Stimulated activated CD8-positive, alpha-beta memory T cell treated with anti-CD3 and anti-CD28 coated beads, Interleukin-12 subunit alpha, Interleukin-12 subunit beta, amount 100 ng/mL, for 1 hour (primary cell): ENCODE data around the gene TLR8.
"Not testable (repeated sequence)": the region's sequence is repeated elsewhere in the genome, so short reads cannot be mapped to it uniquely, and the experiment has no call there.

ENCODE experiments used
- DNase-seq: peaks from one replicate; pipeline ENCODE4 v3.0.0-alpha.2; 2020; ENCODE audit warnings: low read depth

Gene TLR8

DNA sequence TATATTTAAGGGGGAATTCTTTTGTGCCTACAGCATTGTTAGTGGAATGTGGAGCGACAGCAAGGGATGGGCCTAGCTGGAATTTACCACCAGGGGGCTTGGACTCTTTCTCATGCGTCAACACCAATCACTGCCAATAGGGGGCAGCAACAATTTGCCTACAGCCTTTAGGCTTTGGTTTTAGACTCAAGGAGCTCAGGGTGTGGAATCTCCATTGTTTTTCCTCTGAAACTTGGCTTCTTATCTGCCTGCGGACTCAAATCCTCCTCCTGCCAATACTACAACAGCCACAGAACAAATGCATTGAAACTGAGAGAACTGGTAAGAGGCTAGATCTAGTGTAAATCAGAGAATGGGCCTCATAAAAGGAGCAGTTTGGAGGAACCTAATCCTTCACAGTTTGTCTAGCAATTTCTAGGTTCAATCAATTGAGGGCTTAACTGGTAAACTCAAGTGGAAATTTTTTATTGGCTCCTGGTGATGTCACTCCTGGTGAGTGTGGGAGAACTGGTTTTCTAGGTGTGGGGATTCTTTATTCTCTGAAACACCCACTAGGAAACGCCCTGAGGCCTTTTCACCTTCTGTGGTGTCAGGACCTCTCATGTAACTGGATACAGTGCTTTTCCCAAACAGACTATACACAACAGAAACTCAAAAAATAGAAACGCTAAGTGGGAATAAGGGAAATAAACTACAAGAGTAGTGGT is 40.6 kb downstream of the TLR8 start:
- DNase-seq, result peak; percentile 48

DNA sequence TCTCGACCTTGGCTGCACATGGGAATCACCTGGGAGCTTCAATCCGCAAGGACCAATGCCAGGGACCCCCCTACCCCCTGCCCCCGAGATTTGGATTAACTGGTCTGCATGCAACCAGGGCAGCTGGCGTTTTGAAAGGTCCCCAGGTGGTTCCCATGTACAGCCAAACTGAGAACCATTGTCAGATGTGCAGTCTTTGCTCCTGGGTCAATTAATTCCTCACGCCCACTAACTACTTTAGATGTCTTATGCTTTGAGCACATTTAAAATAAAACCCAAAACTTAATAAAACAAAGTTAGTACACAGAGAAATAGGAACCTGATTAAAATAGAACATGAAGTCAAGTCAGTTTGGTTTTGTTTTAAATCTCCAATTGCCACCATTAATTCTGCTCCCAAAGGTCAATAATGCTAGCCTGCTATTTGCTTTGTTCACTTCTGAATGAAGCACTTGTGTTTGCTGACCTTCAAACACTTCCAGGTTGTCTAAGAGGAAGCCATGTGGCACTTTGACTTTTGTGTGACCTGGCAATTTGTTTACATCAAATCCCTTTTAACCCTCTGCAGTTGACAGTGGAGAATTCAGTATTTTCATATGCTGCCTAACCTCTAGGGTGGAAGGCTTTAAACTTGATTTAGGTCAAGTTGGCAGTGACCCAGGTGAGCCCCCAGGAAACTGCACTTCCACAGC is 41.3 kb downstream of the TLR8 start:
- DNase-seq, result no peak

DNA sequence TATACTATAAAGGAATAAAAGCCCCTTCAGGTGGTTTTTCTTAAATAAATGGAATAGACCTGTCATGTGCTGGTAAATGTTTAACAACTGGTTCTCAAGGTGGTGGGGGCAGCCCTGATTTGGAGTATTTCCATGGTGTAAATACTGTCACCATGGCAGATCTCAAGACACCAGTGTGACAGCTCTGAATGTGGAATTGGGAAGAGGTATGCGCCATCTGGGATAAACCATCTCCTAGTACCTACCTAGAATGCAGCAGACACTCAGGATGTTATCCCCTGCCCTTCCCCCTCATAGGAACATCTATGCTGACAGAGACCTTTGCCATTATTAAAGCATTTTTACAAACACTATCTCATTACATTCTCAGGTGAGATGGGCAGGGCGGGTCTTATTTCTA is 42.1 kb downstream of the TLR8 start:
- no peak for DNase-seq

DNA sequence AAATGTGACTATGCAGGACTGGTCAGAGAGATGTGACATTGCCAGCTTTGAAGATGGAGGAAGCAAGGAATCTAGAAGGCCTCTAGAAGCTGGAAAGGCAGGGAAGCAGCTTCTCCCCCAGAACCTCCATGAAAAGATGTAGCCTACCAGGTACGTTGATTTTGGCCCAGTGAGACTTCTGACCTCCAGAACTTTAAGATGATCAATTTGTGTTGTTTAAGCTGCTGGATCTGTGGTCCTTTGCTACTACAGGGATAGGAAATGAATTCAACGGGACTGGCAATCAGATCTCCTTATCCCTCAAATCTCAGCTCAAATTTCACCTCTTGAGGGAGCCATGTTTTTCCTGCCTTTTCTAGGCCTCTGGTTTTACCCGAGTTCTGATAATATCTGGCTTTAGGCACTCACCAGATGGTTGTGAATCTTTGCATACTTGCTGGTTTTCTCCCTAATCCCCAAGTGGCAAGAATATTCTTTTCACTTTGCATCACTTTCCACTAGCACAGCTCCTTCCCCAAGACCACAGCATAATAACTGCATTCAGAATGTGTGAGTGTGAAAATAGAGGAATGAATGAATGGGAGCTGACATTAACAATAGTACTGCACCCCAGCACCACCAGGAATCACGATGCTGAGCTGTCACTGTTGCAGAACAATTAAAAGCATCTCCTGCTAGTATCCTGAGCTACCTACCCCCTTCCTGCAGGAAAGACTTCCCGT is 42.9 kb downstream of the TLR8 start:
- DNase-seq, result no peak

DNA sequence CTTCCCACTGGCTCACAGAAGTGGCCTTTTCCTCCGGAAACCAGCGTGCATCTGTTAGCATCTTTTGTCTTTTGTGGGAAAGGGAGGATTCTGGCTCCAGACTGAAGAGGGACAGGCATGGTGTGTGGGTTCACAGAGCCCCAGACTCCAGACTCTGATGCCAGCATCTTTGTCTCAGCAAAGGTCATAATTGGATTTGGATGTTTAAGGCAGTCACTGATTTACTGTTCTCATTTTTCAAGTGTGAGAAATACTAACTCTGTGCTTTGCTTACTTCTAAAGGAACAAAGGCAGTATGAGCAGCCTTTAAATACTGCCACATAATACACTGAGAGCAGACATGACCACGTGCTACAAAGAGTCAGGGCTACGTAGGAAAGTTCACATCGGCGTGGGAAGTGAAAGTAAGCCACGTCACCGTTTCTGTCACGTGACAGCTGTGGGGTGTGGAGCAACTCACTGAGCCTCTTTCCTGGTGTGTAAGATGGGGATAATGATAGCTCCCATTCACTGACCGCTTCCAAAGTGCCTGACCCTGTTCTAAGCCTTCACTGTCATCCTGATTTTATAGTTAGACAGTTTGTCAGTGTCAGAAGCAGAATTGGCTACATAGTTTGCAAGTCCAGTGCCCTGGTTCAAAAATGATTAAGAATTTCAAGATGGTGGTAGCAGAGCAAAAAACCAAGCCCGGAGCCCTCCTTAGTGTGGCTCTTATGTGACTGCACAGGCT is 43.7 kb downstream of the TLR8 start:
- DNase-seq, result peak; percentile 65

DNA sequence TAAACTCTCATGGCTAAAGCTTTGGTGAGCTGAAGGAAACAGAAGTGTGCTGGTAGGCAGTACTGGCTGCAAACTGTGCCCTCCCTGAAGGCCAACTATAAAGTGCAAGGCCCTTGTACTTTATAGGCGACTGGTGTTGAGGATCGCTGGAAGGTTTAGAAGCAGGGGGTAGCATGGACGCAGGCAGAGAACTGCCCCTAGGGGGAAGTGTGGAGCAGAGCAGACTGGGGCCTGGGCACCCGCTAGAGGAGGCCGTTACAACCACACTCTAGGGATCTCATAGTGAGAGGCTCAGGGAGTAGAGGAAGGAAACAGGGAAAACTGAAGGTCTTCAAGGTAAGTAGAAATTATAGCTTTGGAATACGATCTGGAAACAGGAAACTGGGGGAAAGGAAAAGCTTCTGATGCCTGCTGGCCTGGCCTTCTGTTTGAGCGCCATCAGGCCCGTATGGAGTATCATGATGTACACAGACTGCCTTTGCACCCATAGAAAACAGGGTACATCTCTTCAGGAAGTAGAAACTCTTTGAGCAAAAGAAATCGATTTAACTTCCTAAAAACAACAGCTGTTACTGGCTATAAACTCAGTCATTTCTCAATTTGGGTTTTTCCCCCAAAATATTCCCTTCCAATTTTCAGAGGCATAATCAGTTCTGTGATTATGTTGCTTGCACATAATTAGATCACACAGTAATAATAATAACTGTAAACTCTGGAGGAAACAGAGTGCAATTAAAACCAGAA is 44.6 kb downstream of the TLR8 start:
- DNase-seq, result no peak

DNA sequence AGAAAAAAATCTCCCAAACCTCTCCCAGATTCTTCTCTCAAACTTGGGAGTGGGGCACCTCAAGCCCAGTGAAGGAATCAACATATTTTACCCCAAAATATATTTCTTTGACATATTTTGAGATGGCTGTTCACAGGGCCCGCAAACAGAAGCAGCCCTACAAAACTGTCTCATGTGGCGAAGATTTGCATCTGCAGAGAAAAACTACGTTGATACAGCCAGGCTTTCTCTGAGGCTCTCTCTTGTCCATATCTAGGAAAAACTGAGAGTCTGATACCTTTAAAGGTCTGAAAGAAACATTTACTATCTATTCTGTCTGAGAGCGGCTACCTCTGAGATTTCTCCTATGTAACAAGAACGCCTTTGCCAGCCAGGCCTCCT is 45.2 kb downstream of the TLR8 start:
- DNase-seq, result no peak

DNA sequence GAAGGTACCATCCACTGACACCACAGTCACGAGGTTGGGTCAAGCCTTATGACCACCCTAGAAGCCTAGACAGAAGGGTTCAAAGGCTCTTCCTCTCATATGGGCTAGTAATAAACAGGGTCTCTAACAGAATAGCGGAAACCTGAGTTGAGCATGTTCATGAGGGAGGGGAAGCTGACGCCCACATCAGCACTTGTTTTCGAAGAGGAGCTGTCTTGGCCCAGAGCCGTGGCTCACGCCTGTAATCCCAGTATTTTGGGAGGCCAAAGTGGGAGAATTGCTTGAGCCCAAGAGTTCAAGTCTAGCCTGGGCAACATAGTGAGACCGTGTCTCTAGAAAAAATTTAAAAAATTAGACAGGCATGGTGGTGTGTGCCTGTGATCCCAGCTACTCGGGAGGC is 47.0 kb downstream of the TLR8 start:
- DNase-seq, result no peak

DNA sequence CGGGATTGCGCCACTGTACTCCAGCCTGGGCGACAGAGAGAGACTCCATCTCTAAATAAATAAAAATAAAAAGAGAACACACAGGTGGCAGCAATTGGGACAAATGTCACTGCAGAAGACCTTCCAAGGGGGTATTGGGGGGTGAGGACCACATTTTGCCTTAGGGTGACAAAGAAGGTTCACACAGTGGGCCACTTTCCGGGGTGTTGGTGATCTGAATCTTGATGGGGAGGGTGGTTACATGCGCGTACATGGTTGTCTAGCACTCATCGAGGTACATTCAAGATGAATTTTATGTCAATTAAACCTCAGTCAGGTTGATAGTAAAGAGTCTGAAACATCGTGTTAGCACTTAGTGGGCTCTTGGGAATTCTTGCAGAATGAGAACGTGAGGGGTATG is 48.0 kb downstream of the TLR8 start:
- DNase-seq, result no peak

DNA sequence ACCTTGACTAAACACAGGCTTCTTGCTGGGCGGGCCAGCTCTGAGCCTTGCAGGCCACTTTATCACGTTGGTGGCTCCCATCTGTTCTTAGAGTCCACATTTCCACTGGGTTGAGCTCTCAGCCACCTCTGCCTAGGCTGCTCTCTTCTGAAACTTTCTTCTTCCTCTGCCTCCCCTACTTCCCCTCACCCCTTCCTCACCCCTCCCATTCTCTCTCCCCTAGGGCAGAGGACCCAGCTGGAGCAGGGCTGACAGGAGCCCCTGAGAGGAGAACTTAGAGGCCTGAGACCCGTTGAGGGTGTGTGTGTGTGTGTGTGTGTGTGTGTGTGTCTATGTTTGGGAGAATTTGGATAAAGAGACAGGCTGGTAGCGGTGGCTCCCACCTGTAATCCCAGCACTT is 48.6 kb downstream of the TLR8 start:
- no peak for DNase-seq

DNA sequence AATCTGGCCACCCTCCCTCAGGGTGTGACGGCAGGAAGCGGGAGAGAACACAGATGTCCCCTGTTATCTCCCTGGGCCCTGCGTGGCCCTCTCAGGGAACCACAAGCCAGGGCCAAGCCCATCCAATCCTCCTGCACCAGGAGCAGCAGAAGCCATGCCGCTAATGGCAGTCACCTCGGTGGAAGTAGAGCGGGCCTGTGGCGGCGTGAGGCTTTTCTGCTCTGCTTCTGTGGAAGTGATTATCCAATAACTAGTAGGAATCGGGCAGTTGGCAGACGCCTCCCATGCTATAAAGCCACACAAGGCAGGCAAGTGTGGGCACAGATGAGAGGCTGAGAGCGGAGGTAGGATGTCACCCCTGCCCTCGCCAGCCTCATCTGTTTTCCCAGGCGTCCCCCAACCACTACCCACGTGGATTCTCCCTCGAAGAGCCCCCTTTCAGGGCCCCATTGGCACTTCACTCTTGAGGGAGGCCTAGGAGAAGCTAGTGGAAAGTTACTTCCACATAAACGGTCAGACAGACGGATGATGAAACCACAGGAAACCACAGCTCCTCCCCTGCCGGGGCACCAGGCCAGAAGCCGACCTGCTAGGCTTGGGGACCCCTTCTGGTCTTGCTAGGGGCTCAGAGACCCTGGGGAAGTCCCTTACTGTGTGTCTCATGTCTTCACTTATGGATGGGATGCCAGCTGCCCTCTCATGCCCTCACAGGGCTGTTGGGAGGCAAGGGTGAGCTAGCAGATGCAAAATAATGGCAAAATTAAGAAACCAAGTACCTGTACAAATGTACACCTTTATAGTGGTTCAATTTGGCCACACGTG is 49.7 kb downstream of the TLR8 start:
- no peak for DNase-seq

DNA sequence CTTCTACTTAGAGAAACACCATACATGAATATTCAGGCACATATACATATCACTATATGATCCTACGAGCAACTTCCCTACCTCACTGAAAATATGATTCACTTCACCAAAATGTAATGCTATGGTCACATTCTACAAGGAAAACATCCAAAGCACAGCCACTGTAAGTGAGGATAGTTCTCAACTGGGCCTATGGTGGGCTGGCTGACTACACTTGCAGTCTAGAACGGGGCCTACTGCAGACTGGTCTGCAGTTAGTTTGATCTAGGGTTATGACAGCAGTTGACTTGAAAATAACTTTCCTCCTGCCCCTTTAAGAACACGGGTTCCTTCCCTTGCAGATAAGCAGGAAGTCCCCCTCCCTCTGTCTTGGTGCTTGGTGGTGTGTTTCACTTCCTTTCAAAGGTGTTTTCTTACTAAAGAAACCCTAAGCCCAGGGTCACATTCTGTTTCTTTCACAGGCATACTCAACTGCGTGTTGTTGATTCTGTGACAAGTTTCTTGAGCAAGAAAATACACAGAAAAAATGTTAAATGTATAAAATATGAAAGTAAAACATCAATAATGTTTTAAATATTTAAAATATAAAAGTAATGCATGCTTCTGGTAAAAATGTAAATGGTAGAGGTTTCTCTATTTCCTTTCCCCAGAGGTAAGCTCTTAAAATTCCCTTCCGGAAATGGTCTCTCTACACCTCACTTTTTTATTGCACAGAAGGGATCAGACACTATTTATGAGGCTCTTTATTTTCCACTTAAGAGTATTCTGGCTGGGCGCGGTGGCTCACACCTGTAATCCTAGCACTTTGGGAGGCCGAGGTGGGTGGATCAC is 50.5 kb downstream of the TLR8 start:
- DNase-seq, result no peak

DNA sequence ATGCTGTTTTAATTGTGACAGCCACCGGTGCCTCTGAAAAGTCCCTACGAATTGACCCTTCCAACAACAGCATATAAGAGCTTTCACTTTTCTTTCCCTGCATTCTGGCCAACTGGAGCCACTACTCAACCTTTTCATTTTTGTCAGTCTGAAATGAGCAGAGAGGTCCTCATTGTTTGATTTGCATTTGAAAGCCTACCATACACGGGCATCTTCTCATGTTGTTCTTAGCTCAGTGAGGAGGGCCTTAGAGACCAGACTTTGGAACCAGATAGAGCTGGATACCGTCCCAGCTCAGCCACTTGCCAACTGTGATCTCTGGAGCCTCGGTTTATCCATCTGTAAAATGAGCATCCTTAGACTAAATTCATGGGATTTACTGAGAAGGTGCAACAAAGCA is 51.6 kb downstream of the TLR8 start:
- DNase-seq, result no peak

DNA sequence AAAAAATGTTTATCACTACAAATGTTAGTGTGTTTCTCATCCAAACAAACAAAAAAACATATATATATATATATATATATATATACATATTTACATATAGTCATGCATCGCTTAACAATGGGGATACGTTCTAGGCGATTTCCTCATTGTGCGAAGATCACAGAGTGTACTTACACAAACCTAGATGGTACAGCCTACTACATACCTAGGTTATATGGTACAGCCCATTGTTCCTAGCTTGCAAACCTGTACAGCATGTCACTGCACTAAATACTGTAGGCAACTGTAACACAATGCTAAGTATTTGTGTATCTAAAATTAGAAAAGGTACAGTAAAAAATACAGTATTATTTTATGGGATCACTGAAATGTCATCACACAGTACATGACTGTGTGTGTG is 52.0 kb downstream of the TLR8 start:
- DNase-seq, result no peak

DNA sequence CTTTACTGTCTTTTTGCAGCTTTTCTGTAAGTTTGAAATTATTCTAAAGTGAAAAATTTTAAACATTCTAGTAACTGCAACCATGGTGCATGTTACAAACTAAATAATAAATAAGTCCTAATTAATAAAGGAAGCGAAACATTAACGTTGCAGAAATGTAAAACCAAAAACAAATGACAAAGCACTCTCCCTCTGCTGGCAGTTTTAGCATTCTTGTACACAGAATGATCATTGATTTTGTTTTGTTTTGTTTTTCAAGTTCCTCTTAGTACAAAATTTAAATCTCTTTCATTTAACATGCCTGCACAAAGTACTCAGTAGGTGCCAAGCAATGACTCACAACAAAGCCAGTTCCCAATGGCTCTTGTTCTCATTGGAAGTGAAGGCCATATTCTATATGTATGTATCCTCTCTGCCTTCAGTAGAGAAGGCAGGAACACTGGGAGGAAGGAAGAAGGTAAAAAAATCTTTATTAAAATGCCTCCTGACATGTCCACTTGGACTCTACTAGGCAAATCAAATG is 54.8 kb downstream of the TLR8 start:
- DNase-seq, result no peak

DNA sequence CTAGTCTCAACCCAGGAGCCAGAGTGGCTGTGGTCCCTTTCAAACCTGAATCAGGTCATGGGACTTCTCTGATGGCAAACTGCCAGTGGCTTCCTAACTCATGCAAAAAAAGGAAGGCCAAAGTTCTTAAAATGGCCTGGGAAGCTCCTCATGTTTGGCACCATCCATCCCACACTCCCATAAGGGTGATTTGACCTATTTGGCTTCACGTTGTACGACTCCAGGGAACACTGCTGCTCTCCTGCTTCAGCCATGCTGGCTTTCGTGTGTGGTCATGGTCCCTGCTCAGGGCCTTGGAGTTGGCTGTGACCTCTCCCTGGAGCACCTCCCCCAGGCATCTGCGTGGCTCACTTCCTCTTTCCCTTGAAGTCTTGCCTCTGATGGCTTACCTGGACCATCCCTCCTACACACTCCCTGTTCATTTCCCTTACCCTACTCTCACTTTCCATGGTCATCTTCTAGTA is 55.7 kb downstream of the TLR8 start:
- no peak for DNase-seq

DNA sequence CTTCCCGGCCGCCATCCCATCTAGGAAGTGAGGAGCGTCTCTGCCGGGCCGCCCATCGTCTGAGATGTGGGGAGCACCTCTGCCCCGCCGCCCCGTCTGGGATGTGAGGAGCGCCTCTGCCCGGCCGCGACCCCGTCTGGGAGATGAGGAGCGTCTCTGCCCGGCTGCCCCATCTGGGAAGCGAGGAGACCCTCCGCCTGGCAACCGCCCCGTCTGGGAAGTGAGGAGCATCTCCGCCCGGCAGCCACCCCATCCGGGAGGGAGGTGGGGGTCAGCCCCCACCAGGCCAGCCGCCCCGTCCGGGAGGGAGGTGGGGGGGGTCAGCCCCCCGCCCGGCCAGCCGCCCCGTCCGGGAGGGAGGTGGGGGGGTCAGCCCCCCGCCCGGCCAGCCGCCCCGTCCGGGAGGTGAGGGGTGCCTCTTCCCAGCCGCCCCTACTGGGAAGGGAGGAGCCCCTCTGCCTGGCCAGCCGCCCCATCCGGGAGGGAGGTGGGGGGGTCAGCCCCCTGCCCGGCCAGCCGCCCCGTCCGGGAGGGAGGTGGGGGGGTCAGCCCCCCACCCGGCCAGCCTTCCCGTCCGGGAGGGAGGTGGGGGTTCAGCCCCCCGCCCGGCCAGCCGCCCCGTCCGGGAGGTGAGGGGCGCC is 56.9 kb downstream of the TLR8 start:
- not testable (repeated sequence) for DNase-seq

DNA sequence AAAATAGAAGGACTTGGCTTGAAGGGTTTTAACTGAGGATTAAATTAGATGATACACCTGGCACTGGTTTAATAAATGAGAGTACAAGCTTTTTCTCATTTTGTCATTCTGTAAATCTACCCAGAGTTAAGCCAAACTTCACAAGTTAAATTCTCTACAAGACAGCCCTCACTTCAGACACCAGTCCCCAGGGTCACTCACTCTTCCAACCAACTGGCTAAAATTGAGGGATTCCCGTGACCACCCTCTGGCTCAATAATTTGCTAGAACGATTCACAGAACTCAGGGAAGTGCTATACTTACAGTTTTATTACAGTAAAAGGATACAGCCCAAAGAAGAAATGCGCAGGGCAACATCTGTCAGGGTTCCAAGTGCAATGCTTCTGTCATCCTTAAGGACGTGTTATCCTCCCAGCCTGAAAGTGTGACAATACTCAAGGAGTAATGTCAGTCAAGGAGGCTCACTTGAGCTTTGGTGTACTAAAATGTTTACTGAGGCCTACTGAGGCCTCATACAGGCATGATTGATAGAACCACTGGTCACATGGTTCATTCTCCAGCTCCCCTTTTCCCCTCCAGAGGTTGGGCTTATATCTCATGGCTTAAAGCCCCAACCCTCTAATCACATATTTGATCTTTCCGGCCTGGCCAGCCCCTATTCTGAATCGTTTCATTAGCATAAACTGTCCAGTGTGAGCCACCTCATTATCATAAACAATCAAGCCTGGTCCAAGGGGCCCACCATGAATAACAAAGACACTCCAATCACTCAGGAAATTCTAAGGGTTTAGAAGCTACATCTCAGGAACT is 58.9 kb downstream of the TLR8 start:
- DNase-seq, result no peak
